K562 (cell line): ENCODE results near the gene PSMD2. TPM values are rescaled to one million over a fixed set of nuclear protein-coding genes. Genes with fewer than 3 reads are reported as not detected.

Experiments
- ATF1 ChIP-seq, 2 experiments: fragments of 450-650 bp in 1 of 2; IDR thresholded peaks; 2 replicates each; pipeline ENCODE4 v1.6.1; 2016; ENCODE audit warnings: missing compliant biosample characterization in 1 of 2, missing genetic modification characterization in 1 of 2
- CBX1 ChIP-seq: sonication (generic); IDR thresholded peaks from 2 replicates; pipeline ENCODE4 v1.6.1; 2016; ENCODE audit warnings: antibody characterized with exemption, low read depth, mild to moderate bottlenecking
- CREB1 ChIP-seq, 2 experiments: sonication (generic) in 1 of 2; formaldehyde crosslinking in 1 of 2; IDR thresholded peaks; 2 replicates each; pipeline versions ENCODE4 v1.6.1 to v1.8.0; 2012 to 2022; ENCODE audit warnings: inconsistent platforms in 1 of 2, mild to moderate bottlenecking in 1 of 2, missing genetic modification reagents in 1 of 2, moderate library complexity in 1 of 2
- E2F6 ChIP-seq, 2 experiments: IDR thresholded peaks; 2 replicates each; pipeline ENCODE4 v1.6.1; 2011; ENCODE audit warnings: borderline replicate concordance in 1 of 2, control low read depth in 1 of 2, low read depth in 1 of 2, low read length in 1 of 2, mild to moderate bottlenecking in 1 of 2, mixed read lengths in 1 of 2, moderate library complexity in 1 of 2; ENCODE audit not compliant: insufficient read depth in 1 of 2, insufficient read length in 1 of 2, poor library complexity in 1 of 2, severe bottlenecking in 1 of 2; ENCODE audit errors: extremely low read depth in 1 of 2
- EP300 ChIP-seq: IDR thresholded peaks from 2 replicates; pipeline ENCODE4 v1.6.1; 2012; ENCODE audit warnings: low read length, improper control_type of control experiment
- ETV6 ChIP-seq, 3 experiments: fragments of 150-350 bp in 1 of 3; sonication (generic) in 1 of 3; formaldehyde crosslinking in 1 of 3; IDR thresholded peaks; 2 replicates each; pipeline versions ENCODE4 v1.6.1 to v1.8.0; 2014 to 2022; ENCODE audit warnings: borderline replicate concordance in 2 of 3, low read depth in 2 of 3, antibody characterized with exemption in 1 of 3, low read length in 1 of 3, mild to moderate bottlenecking in 1 of 3, missing genetic modification reagents in 1 of 3
- GTF2A2 ChIP-seq: IDR thresholded peaks from 2 replicates; pipeline ENCODE4 v1.6.1; 2016; ENCODE audit warnings: mild to moderate bottlenecking, missing genetic modification characterization, missing compliant biosample characterization
- HDAC2 ChIP-seq: fragments of 450-650 bp; IDR thresholded peaks from 2 replicates; pipeline ENCODE4 v1.6.1; 2016; ENCODE audit warnings: mild to moderate bottlenecking
- ILF3 ChIP-seq: fragments of 450-650 bp; IDR thresholded peaks from 2 replicates; pipeline ENCODE4 v1.6.1; 2018; ENCODE audit warnings: antibody characterized with exemption, mild to moderate bottlenecking, moderate library complexity, borderline replicate concordance
- IRF1 ChIP-seq: sonication (generic); formaldehyde crosslinking; IDR thresholded peaks from 2 replicates; pipeline ENCODE4 v1.8.0; 2022; ENCODE audit warnings: missing genetic modification reagents, mild to moderate bottlenecking, borderline replicate concordance
- NFYB ChIP-seq: IDR thresholded peaks from 2 replicates; pipeline ENCODE4 v1.6.1; 2011; ENCODE audit warnings: mild to moderate bottlenecking, moderate library complexity; ENCODE audit not compliant: insufficient read length; ENCODE audit errors: extremely low read depth
- NR3C1 ChIP-seq: sonication (generic); formaldehyde crosslinking; IDR thresholded peaks from 2 replicates; pipeline ENCODE4 v1.8.1; 2022; ENCODE audit warnings: missing genetic modification reagents
- RBM34 ChIP-seq: fragments of 200-400 bp; formaldehyde crosslinking; IDR thresholded peaks from 2 replicates; pipeline ENCODE4 v1.6.1; 2018; ENCODE audit warnings: low read length, borderline replicate concordance; ENCODE audit not compliant: insufficient read depth
- RFX1 ChIP-seq: fragments of 450-650 bp; IDR thresholded peaks from 2 replicates; pipeline ENCODE4 v1.6.1; 2016; ENCODE audit warnings: mild to moderate bottlenecking, moderate library complexity
- TGIF2 ChIP-seq: sonication (generic); formaldehyde crosslinking; IDR thresholded peaks from 2 replicates; pipeline ENCODE4 v1.8.1; 2022; ENCODE audit warnings: mild to moderate bottlenecking, missing genetic modification reagents, moderate library complexity
- USF1 ChIP-seq: sonication (generic); formaldehyde crosslinking; IDR thresholded peaks from 2 replicates; pipeline ENCODE4 v1.9.0; 2022; ENCODE audit warnings: mild to moderate bottlenecking, missing genetic modification reagents
- ZNF24 ChIP-seq: fragments of 450-650 bp; IDR thresholded peaks from 2 replicates; pipeline ENCODE4 v1.6.1; 2016
- ZNF274 ChIP-seq: IDR thresholded peaks from 2 replicates; pipeline ENCODE4 v1.6.1; 2011; ENCODE audit warnings: low read depth, mild to moderate bottlenecking, low read length, moderate library complexity, borderline replicate concordance
- polyA plus RNA-seq, 8 experiments: library from polyadenylated mRNA; depleted of rRNA in 4 of 8; stranded (reverse) in 5 of 8; unstranded in 3 of 8; fragments of >200 nt; fragmentation: Nextera tagmentation in 2 of 8; fragmentation: Illumina TruSeq in 1 of 8; extraction: Ambion mirVana in 2 of 8; extraction: Trizol in 1 of 8; gene quantifications; 2 replicates each; pipeline versions ENCODE4 v1.2.1 to v1.2.3, GENCODE V29; 2011 to 2014; ENCODE audit warnings: inconsistent platforms in 1 of 8, missing spikeins in 1 of 8
- total RNA-seq, 7 experiments: library from RNA; depleted of rRNA in 6 of 7; stranded (reverse); fragments of >200 nt in 6 of 7; fragmentation: Illumina TruSeq in 2 of 7; extraction: Trizol in 2 of 7; gene quantifications; 2 replicates each; pipeline versions ENCODE4 v1.2.1 to v1.2.3, GENCODE V29; 2011 to 2021; ENCODE audit warnings: low replicate concordance in 1 of 7
- TF ChIP-seq, protein P1 (sequence below): sonication (generic); formaldehyde crosslinking; IDR thresholded peaks from 2 replicates; pipeline ENCODE4 v1.8.0; 2022; ENCODE audit warnings: mild to moderate bottlenecking, missing genetic modification reagents
- TF ChIP-seq, protein P2 (sequence below): fragments of 250-450 bp; sonication (Bioruptor Pico); IDR thresholded peaks from 2 replicates; pipeline ENCODE4 v1.4.0; 2020; ENCODE audit warnings: mild to moderate bottlenecking, moderate library complexity, borderline replicate concordance

PSMD2 gene
- total and polyA plus RNA-seq, 9 of the 15 experiments (the other 6 are each of a cell fraction or from before 2014, with no cell fraction given), result 152 to 484 (median 295) TPM

GRCh38 chr3:184334470-184335158 lies 35.6 kb downstream of the PSMD2 start (continued):
- TF ChIP-seq IRF1, result no peak
- TF ChIP-seq CREB1 (IDR thresholded peaks at IDR 0.05), result peak; percentile 43; the same call in 1 of the 2 replicates
- peak; percentile 15; the same call in 1 of the 2 replicates for TF ChIP-seq CREB1 (CRISPR knock-in tag; IDR thresholded peaks at IDR 0.05)
- 0 out of 2 replicates have a peak, but pooled peaks have one; percentile 29 for TF ChIP-seq HDAC2
- TF ChIP-seq, protein P1, sequence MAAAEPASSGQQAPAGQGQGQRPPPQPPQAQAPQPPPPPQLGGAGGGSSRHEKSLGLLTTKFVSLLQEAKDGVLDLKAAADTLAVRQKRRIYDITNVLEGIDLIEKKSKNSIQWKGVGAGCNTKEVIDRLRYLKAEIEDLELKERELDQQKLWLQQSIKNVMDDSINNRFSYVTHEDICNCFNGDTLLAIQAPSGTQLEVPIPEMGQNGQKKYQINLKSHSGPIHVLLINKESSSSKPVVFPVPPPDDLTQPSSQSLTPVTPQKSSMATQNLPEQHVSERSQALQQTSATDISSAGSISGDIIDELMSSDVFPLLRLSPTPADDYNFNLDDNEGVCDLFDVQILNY (CRISPR knock-in tag), result no peak
- no peak for TF ChIP-seq RFX1
- no peak for TF ChIP-seq ZNF24
- no peak for TF ChIP-seq NR3C1 (CRISPR knock-in tag)
- TF ChIP-seq E2F6 (IDR thresholded peaks at IDR 0.05; ENCODE audit: borderline replicate concordance in 1 of 2, extremely low read depth in 1 of 2, insufficient read depth in 1 of 2, insufficient read length in 1 of 2, low read depth in 1 of 2, low read length in 1 of 2, poor library complexity in 1 of 2, severe bottlenecking in 1 of 2), result peak in 1 of 2 experiments; percentile 13
- no peak for TF ChIP-seq EP300
- no peak for TF ChIP-seq USF1 (CRISPR knock-in tag)
- no peak for TF ChIP-seq RBM34
- no peak for TF ChIP-seq CBX1
- TF ChIP-seq ATF1 (CRISPR knock-in tag; IDR thresholded peaks at IDR 0.05), result no peak
- TF ChIP-seq ATF1 (tag; IDR thresholded peaks at IDR 0.05), result no peak; the same call in 1 of the 2 replicates
- no peak for TF ChIP-seq ZNF274
- no peak for TF ChIP-seq NFYB
- no peak for TF ChIP-seq ETV6 (IDR thresholded peaks at IDR 0.05; ENCODE audit: borderline replicate concordance in 1 of 2, low read depth in 2 of 2, low read length in 1 of 2)
- no peak for TF ChIP-seq ETV6 (CRISPR knock-in tag; IDR thresholded peaks at IDR 0.05; ENCODE audit: borderline replicate concordance)
- 0 out of 2 replicates have a peak, but pooled peaks have one; percentile 30 for TF ChIP-seq ILF3
- TF ChIP-seq, protein P2, sequence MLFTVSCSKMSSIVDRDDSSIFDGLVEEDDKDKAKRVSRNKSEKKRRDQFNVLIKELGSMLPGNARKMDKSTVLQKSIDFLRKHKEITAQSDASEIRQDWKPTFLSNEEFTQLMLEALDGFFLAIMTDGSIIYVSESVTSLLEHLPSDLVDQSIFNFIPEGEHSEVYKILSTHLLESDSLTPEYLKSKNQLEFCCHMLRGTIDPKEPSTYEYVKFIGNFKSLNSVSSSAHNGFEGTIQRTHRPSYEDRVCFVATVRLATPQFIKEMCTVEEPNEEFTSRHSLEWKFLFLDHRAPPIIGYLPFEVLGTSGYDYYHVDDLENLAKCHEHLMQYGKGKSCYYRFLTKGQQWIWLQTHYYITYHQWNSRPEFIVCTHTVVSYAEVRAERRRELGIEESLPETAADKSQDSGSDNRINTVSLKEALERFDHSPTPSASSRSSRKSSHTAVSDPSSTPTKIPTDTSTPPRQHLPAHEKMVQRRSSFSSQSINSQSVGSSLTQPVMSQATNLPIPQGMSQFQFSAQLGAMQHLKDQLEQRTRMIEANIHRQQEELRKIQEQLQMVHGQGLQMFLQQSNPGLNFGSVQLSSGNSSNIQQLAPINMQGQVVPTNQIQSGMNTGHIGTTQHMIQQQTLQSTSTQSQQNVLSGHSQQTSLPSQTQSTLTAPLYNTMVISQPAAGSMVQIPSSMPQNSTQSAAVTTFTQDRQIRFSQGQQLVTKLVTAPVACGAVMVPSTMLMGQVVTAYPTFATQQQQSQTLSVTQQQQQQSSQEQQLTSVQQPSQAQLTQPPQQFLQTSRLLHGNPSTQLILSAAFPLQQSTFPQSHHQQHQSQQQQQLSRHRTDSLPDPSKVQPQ, result no peak
- TF ChIP-seq TGIF2 (CRISPR knock-in tag), result no peak
- no peak for TF ChIP-seq GTF2A2 (tag)
